Superior temporal gyrus (tissue), 1 donor: ENCODE results near the gene ZNF487.
"Not testable (repeated sequence)": the region's sequence is repeated elsewhere in the genome, so short reads cannot be mapped to it uniquely, and the experiment has no call there.

Source experiments
- DNase-seq: peaks from one replicate; pipeline ENCODE4 v3.0.0-alpha.2; 2016; ENCODE audit errors: extremely low spot score

ZNF487 gene

GRCh38 chr10:43437141-43437870 lies 395 bp downstream of the ZNF487 start:
- DNase-seq = no peak

- DNase-seq = no peak
These were observed 3.7 kb downstream of the ZNF487 start for GRCh38 chr10:43440463-43441134.

GRCh38 chr10:43444323-43444722 lies 7.4 kb downstream of the ZNF487 start:
- DNase-seq = no peak

GRCh38 chr10:43444897-43445466 lies 8.1 kb downstream of the ZNF487 start:
- no peak for DNase-seq

- DNase-seq = not testable (repeated sequence)
These were observed 9.5 kb downstream of the ZNF487 start for GRCh38 chr10:43446219-43447017.

GRCh38 chr10:43448742-43449141 lies 11.8 kb downstream of the ZNF487 start:
- no peak for DNase-seq

- no peak for DNase-seq
These were observed 15.5 kb downstream of the ZNF487 start for GRCh38 chr10:43452356-43452914.

- no peak for DNase-seq
These were observed 16.4 kb downstream of the ZNF487 start for GRCh38 chr10:43453266-43453831.

- not testable (repeated sequence) for DNase-seq
These were observed 17.1 kb downstream of the ZNF487 start for GRCh38 chr10:43454025-43454424.

GRCh38 chr10:43456561-43456960 lies 19.6 kb downstream of the ZNF487 start:
- not testable (repeated sequence) for DNase-seq

GRCh38 chr10:43458227-43458626 lies 21.3 kb downstream of the ZNF487 start:
- no peak for DNase-seq

GRCh38 chr10:43461950-43462349 lies 25.0 kb downstream of the ZNF487 start:
- DNase-seq = peak; percentile 96

- not testable (repeated sequence) for DNase-seq
These were observed 28.3 kb downstream of the ZNF487 start for GRCh38 chr10:43465086-43465735.

GRCh38 chr10:43465736-43466120 lies 28.8 kb downstream of the ZNF487 start:
- DNase-seq = not testable (repeated sequence)

GRCh38 chr10:43471146-43471545 lies 34.2 kb downstream of the ZNF487 start:
- DNase-seq = no peak

GRCh38 chr10:43471935-43472720 lies 35.2 kb downstream of the ZNF487 start:
- no peak for DNase-seq

- no peak for DNase-seq
These were observed 42.4 kb downstream of the ZNF487 start for GRCh38 chr10:43479275-43479674.

GRCh38 chr10:43482319-43483078 lies 45.6 kb downstream of the ZNF487 start:
- no peak for DNase-seq

- no peak for DNase-seq
These were observed 54.9 kb downstream of the ZNF487 start for GRCh38 chr10:43491855-43492254.
